HCT116 (cell line): ENCODE data around the gene CEND1. TPM values are rescaled to one million over a fixed set of nuclear protein-coding genes. Genes with fewer than 3 reads are reported as not detected.

ENCODE experiments used
- ATAC-seq: fragments of 200-7000 bp; cut with Tn5 transposase; 2 replicates; pipeline ENCODE4 v1.9.1; 2020; ENCODE audit warnings: mild to moderate bottlenecking, moderate library complexity
- BruUV-seq: library from RNA; stranded (reverse); fragments of 400-500 nt; replicated peaks from 2 replicates; lab custom pipeline; 2021; lab: Mats Ljungman, UMichigan
- CTCF ChIA-PET: fragments of 300-600 bp; sonication (Branson Sonifier 250); formaldehyde crosslinking; loops from one replicate; lab custom pipeline; 2021; ENCODE audit warnings: antibody characterized with exemption; lab: Charles Lee
- POLR2A ChIA-PET: fragments of 300-600, 350-600 bp; sonication (Branson Sonifier 250); formaldehyde crosslinking; loops from one replicate; lab custom pipeline; 2021; ENCODE audit warnings: antibody characterized with exemption; lab: Charles Lee
- RAD21 ChIA-PET, 2 experiments: fragments of 300-600 bp; sonication (Branson Sonifier 250); formaldehyde crosslinking; loops; one replicate each; lab custom pipeline; 2023; ENCODE audit warnings: low total read pairs in 2 of 2; ENCODE audit not compliant: uncharacterized antibody in 2 of 2, unreplicated experiment in 2 of 2, low non-redundant PET in 1 of 2; lab: Charles Lee
- DNase-seq: peaks from one replicate; pipeline ENCODE4 v3.0.0-alpha.2; 2010; ENCODE audit warnings: low read depth, low spot score
- H2AFZ ChIP-seq: fragments of 200-600 bp; shearing (Covaris generic), sonication (generic); 2 replicates; pipeline ENCODE4 v1.6.1; 2017; ENCODE audit warnings: low read depth, mixed run types, mixed read lengths, antibody characterized with exemption, low read length; ENCODE audit not compliant: poor library complexity, severe bottlenecking
- H3K27ac ChIP-seq: 2 replicates; pipeline ENCODE4 v1.5.1; 2012; ENCODE audit warnings: low read depth, low read length
- H3K27me3 ChIP-seq: fragments of 200-600 bp; sonication (generic); 2 replicates; pipeline ENCODE4 v1.6.1; 2016; ENCODE audit warnings: mixed run types, low read length, mixed read lengths; ENCODE audit not compliant: insufficient read depth
- H3K36me3 ChIP-seq, 2 experiments: fragments of 200-500 bp in 1 of 2; fragments of 200-600 bp in 1 of 2; sonication (Bioruptor generic) in 1 of 2; sonication (generic) in 1 of 2; 2 replicates each; pipeline versions ENCODE4 v1.5.1 to v1.6.1; 2014 to 2016; ENCODE audit warnings: low read length in 2 of 2, inconsistent platforms in 1 of 2, mixed read lengths in 1 of 2, mixed run types in 1 of 2; ENCODE audit not compliant: insufficient read depth in 2 of 2, control insufficient read depth in 1 of 2
- H3K4me1 ChIP-seq, 2 experiments: fragments of 200-600 bp in 1 of 2; sonication (generic) in 1 of 2; 2 replicates each; pipeline versions ENCODE4 v1.5.1 to v1.6.1; 2012 to 2017; ENCODE audit warnings: low read length in 2 of 2, inconsistent platforms in 1 of 2, mild to moderate bottlenecking in 1 of 2, mixed read lengths in 1 of 2, mixed run types in 1 of 2, moderate library complexity in 1 of 2; ENCODE audit not compliant: insufficient read depth in 2 of 2, control insufficient read depth in 1 of 2
- H3K4me2 ChIP-seq: fragments of 200-600 bp; sonication (generic); 2 replicates; pipeline ENCODE4 v1.6.1; 2017; ENCODE audit warnings: mixed run types, low read length, mixed read lengths
- H3K4me3 ChIP-seq, 2 experiments: fragments of 200-600 bp in 1 of 2; sonication (generic) in 1 of 2; replicated peaks in 1 of 2; 2 replicates each; pipeline ENCODE4 v1.5.1; 2011 to 2016; ENCODE audit warnings: low read length in 2 of 2, control low read depth in 1 of 2, low read depth in 1 of 2, mild to moderate bottlenecking in 1 of 2, mixed read lengths in 1 of 2, mixed run types in 1 of 2
- H3K79me2 ChIP-seq: fragments of 200-600 bp; sonication (generic); 2 replicates; pipeline ENCODE4 v1.6.1; 2017; ENCODE audit warnings: mild to moderate bottlenecking, mixed run types, low read length, moderate library complexity, mixed read lengths; ENCODE audit not compliant: insufficient read depth
- H3K9ac ChIP-seq: fragments of 200-600 bp; sonication (generic); 2 replicates; pipeline ENCODE4 v1.6.1; 2016; ENCODE audit warnings: low read length, mixed read lengths
- H3K9me2 ChIP-seq: fragments of 200-600 bp; sonication (generic), shearing (Covaris generic); 2 replicates; pipeline ENCODE4 v1.6.1; 2017; ENCODE audit warnings: mixed run types, mild to moderate bottlenecking, moderate library complexity; ENCODE audit not compliant: insufficient read depth
- H3K9me3 ChIP-seq, 2 experiments: fragments of 200-500 bp in 1 of 2; fragments of 200-600 bp in 1 of 2; sonication (Bioruptor generic) in 1 of 2; sonication (generic) in 1 of 2; 2 replicates each; pipeline ENCODE4 v1.6.1; 2014 to 2017; ENCODE audit warnings: low read length in 2 of 2, mixed read lengths in 2 of 2, inconsistent platforms in 1 of 2, low read depth in 1 of 2, mild to moderate bottlenecking in 1 of 2, mixed run types in 1 of 2, moderate library complexity in 1 of 2; ENCODE audit not compliant: control insufficient read depth in 1 of 2, insufficient read depth in 1 of 2
- H4K20me1 ChIP-seq: fragments of 200-600 bp; sonication (generic), shearing (Covaris generic); 2 replicates; pipeline ENCODE4 v1.6.1; 2017; ENCODE audit warnings: mixed run types, mild to moderate bottlenecking, moderate library complexity; ENCODE audit not compliant: insufficient read depth
- CBX3 ChIP-seq: IDR thresholded peaks from 2 replicates; pipeline ENCODE4 v1.6.1; 2012; ENCODE audit warnings: low read depth
- CEBPB ChIP-seq: IDR thresholded peaks from 2 replicates; pipeline ENCODE4 v1.6.1; 2012; ENCODE audit warnings: low read depth
- EGR1 ChIP-seq: IDR thresholded peaks from 2 replicates; pipeline ENCODE4 v1.6.1; 2012; ENCODE audit warnings: low read depth
- ELF1 ChIP-seq: IDR thresholded peaks from 2 replicates; pipeline ENCODE4 v1.6.1; 2012; ENCODE audit warnings: low read depth, borderline replicate concordance
- EZH2 ChIP-seq: fragments of 200-600 bp; sonication (generic); IDR thresholded peaks from 2 replicates; pipeline ENCODE4 v1.6.1; 2017; ENCODE audit warnings: antibody characterized with exemption, mixed run types
- EZH2phosphoT487 ChIP-seq: fragments of 200-600 bp; IDR thresholded peaks from 2 replicates; pipeline ENCODE4 v1.6.1; 2018; ENCODE audit warnings: antibody characterized with exemption, borderline replicate concordance
- FOSL1 ChIP-seq: IDR thresholded peaks from 2 replicates; pipeline ENCODE4 v1.6.1; 2012; ENCODE audit warnings: low read depth
- JUND ChIP-seq: IDR thresholded peaks from 2 replicates; pipeline ENCODE4 v1.6.1; 2012
- POLR2A ChIP-seq: IDR thresholded peaks from 2 replicates; pipeline ENCODE4 v1.7.0; 2011; ENCODE audit warnings: borderline replicate concordance; ENCODE audit not compliant: insufficient read depth, insufficient read length; ENCODE audit errors: extremely low read depth
- RAD21 ChIP-seq: IDR thresholded peaks from 2 replicates; pipeline ENCODE4 v1.6.1; 2012; ENCODE audit warnings: low read depth, mild to moderate bottlenecking
- SIN3A ChIP-seq: IDR thresholded peaks from 2 replicates; pipeline ENCODE4 v1.6.1; 2012; ENCODE audit warnings: low read depth
- SRF ChIP-seq: IDR thresholded peaks from 2 replicates; pipeline ENCODE4 v1.6.1; 2012; ENCODE audit warnings: low read depth
- ZNF274 ChIP-seq: fragments of 200-500 bp; sonication (Bioruptor generic); IDR thresholded peaks from 2 replicates; pipeline ENCODE4 v1.6.1; 2014; ENCODE audit warnings: mild to moderate bottlenecking, low read depth, low read length, inconsistent platforms
- intact Hi-C: fragments of 100-400 bp; cut with micrococcal nuclease; formaldehyde crosslinking; loops from 2 replicates; pipeline ENCODE4 v1.10.0; 2022
- total RNA-seq: library from RNA; stranded (reverse); gene quantifications from one replicate; pipeline ENCODE4 v1.2.1, GENCODE V29; 2021; ENCODE audit not compliant: unreplicated experiment
- TF ChIP-seq, protein P1 (sequence below): IDR thresholded peaks from 2 replicates; pipeline ENCODE4 v1.6.1; 2012
- TF ChIP-seq, protein P2 (sequence below): IDR thresholded peaks from 2 replicates; pipeline ENCODE4 v1.6.1; 2011; ENCODE audit warnings: mild to moderate bottlenecking, low read length, moderate library complexity; ENCODE audit not compliant: insufficient replicate concordance; ENCODE audit errors: extremely low read depth
- TF ChIP-seq, protein P3 (sequence below), 3 experiments: fragments of 200-600 bp in 1 of 3; sonication (generic) in 1 of 3; IDR thresholded peaks in 2 of 3; conservative IDR thresholded peaks in 1 of 3; 2 replicates each; pipeline ENCODE4 v1.5.1; 2012 to 2017; ENCODE audit warnings: low read depth in 2 of 3, low read length in 2 of 3, antibody characterized with exemption in 1 of 3, borderline replicate concordance in 1 of 3, control low read depth in 1 of 3, mild to moderate bottlenecking in 1 of 3, mixed read lengths in 1 of 3, mixed run types in 1 of 3, moderate library complexity in 1 of 3; ENCODE audit not compliant: insufficient read depth in 1 of 3

Gene CEND1
- total RNA-seq, 1 experiment from 2014 or later: 0.27 TPM

DNA sequence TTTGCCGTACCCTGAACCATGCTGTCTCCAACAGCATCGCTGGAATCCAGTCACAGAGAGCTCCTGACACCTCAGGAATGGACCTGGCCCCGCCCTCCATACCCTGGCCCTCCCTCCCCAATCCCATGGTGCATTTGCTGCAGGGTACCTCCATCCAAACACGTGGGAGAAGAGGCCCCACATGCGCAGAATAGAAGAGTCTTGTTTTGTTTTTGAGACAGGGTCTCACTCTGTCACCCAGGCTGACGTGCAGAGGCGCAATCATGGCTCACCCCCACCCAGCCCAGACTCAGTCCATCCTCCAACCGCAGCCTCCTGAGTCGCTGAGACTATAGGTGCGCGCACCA lies 26.5 kb upstream of the CEND1 start:
- ChIA-PET RAD21 (no interaction called here), POLR2A (interaction anchor here (1.1 kb wide), 1 partner anchor 20 kb away, joined by 4 read pairs; no protein-coding TSS in a partner anchor), CTCF (no interaction called here)
- H3K4me1 ChIP-seq: peaks cover 24 to 58% of the 10 kb centered on the region in 2 experiments
- intact Hi-C loops: no loop called here
- no peaks in the 10 kb centered on the region for H3K9me2 ChIP-seq
- ATAC-seq (no peak), DNase-seq (no peak)
- TF ChIP-seq CEBPB (no peak), EGR1 (no peak), EZH2phosphoT487 (no peak), POLR2A (no peak), SIN3A (no peak), ELF1 (no peak), ZNF274 (no peak), SRF (no peak), RAD21 (no peak), EZH2 (no peak), JUND (no peak), CBX3 (no peak), FOSL1 (no peak)
- TF ChIP-seq, protein P1, sequence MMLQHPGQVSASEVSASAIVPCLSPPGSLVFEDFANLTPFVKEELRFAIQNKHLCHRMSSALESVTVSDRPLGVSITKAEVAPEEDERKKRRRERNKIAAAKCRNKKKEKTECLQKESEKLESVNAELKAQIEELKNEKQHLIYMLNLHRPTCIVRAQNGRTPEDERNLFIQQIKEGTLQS: no peak
- TF ChIP-seq, protein P2, sequence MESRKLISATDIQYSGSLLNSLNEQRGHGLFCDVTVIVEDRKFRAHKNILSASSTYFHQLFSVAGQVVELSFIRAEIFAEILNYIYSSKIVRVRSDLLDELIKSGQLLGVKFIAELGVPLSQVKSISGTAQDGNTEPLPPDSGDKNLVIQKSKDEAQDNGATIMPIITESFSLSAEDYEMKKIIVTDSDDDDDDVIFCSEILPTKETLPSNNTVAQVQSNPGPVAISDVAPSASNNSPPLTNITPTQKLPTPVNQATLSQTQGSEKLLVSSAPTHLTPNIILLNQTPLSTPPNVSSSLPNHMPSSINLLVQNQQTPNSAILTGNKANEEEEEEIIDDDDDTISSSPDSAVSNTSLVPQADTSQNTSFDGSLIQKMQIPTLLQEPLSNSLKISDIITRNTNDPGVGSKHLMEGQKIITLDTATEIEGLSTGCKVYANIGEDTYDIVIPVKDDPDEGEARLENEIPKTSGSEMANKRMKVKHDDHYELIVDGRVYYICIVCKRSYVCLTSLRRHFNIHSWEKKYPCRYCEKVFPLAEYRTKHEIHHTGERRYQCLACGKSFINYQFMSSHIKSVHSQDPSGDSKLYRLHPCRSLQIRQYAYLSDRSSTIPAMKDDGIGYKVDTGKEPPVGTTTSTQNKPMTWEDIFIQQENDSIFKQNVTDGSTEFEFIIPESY: no peak
- TF ChIP-seq, protein P3, sequence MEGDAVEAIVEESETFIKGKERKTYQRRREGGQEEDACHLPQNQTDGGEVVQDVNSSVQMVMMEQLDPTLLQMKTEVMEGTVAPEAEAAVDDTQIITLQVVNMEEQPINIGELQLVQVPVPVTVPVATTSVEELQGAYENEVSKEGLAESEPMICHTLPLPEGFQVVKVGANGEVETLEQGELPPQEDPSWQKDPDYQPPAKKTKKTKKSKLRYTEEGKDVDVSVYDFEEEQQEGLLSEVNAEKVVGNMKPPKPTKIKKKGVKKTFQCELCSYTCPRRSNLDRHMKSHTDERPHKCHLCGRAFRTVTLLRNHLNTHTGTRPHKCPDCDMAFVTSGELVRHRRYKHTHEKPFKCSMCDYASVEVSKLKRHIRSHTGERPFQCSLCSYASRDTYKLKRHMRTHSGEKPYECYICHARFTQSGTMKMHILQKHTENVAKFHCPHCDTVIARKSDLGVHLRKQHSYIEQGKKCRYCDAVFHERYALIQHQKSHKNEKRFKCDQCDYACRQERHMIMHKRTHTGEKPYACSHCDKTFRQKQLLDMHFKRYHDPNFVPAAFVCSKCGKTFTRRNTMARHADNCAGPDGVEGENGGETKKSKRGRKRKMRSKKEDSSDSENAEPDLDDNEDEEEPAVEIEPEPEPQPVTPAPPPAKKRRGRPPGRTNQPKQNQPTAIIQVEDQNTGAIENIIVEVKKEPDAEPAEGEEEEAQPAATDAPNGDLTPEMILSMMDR (IDR thresholded peaks at IDR 0.05 in 2 of 3, conservative IDR thresholded peaks at IDR 0.05 in 1 of 3; ENCODE audit: borderline replicate concordance in 1 of 3, insufficient read depth in 1 of 3, low read depth in 2 of 3, low read length in 2 of 3): no peak
- BruUV-seq: no TSS peak
- no peak overlapping the region for H3K27ac ChIP-seq
- H4K20me1 ChIP-seq: peaks cover 11% of the 10 kb centered on the region; the same call in 1 of the 2 replicates
- H2AFZ ChIP-seq: no peak overlapping the region
- H3K79me2 ChIP-seq: peaks cover 31% of the 10 kb centered on the region
- no peaks in the 10 kb centered on the region for H3K9me3 ChIP-seq
- no peak overlapping the region for H3K9ac ChIP-seq
- no peaks in the 10 kb centered on the region for H3K27me3 ChIP-seq
- H3K4me2 ChIP-seq: no peak overlapping the region
- H3K36me3 ChIP-seq: peaks cover 12 to 22% of the 10 kb centered on the region in 2 experiments
- no peak overlapping the region for H3K4me3 ChIP-seq
